ENCODE data around the gene PLEKHA1. TPM values are rescaled to one million over a fixed set of nuclear protein-coding genes. Genes with fewer than 3 reads are reported as not detected.

Gene PLEKHA1
- total RNA-seq, 1 experiment from 2014 or later: 30.6 TPM

GRCh38 chr10:122354383-122354782 lies 20.1 kb upstream of the PLEKHA1 start:
- ChIA-PET POLR2A (no interaction called here), RAD21 (ENCODE audit: low non-redundant PET in 1 of 2, low total read pairs in 2 of 2, uncharacterized antibody in 2 of 2, unreplicated experiment in 2 of 2) (interaction anchor here in 1 of 2 experiments (0.7 kb wide), 1 partner anchor 81 kb away, joined by 7 read pairs; no protein-coding TSS in a partner anchor), CTCF (no interaction called here)
- H3K36me3 ChIP-seq (ENCODE audit: control insufficient read depth in 1 of 2, insufficient read depth in 2 of 2, low read length in 2 of 2): no peaks in the 10 kb centered on the region
- DNase-seq (ENCODE audit: low read depth, low spot score) (no peak), ATAC-seq (no peak)
- H4K20me1 ChIP-seq (ENCODE audit: insufficient read depth): no peaks in the 10 kb centered on the region
- H3K27me3 ChIP-seq (ENCODE audit: insufficient read depth, low read length): no peaks in the 10 kb centered on the region
- H3K9me2 ChIP-seq (ENCODE audit: insufficient read depth): no peaks in the 10 kb centered on the region
- H3K79me2 ChIP-seq (ENCODE audit: insufficient read depth, low read length): no peaks in the 10 kb centered on the region
- H2AFZ ChIP-seq (ENCODE audit: low read depth, low read length, poor library complexity, severe bottlenecking): no peak overlapping the region
- H3K4me2 ChIP-seq (ENCODE audit: low read length): no peak overlapping the region
- TF ChIP-seq CBX3 (IDR thresholded peaks at IDR 0.05; ENCODE audit: low read depth) (no peak), EZH2phosphoT487 (IDR thresholded peaks at IDR 0.05; ENCODE audit: borderline replicate concordance) (no peak), TCF7L2 (IDR thresholded peaks at IDR 0.05; ENCODE audit: borderline replicate concordance, extremely low read depth, insufficient read depth, insufficient read length) (no peak), POLR2AphosphoS5 (IDR thresholded peaks at IDR 0.05; ENCODE audit: low read depth, low read length) (no peak)
- intact Hi-C loops (cut with micrococcal nuclease): no loop called here
- no TSS peak for BruUV-seq (replicated peaks)
- no peak overlapping the region for H3K4me3 ChIP-seq (replicated peaks in 1 of 2; ENCODE audit: low read depth in 1 of 2, low read length in 2 of 2)
- H3K27ac ChIP-seq (ENCODE audit: low read depth, low read length): no peak overlapping the region
- H3K9ac ChIP-seq (ENCODE audit: low read length): no peak overlapping the region
- H3K9me3 ChIP-seq (ENCODE audit: control insufficient read depth in 1 of 2, insufficient read depth in 1 of 2, low read depth in 1 of 2, low read length in 2 of 2): no peaks in the 10 kb centered on the region
- H3K4me1 ChIP-seq (ENCODE audit: control insufficient read depth in 1 of 2, insufficient read depth in 2 of 2, low read length in 2 of 2): no peaks in the 10 kb centered on the region

- no peaks in the 10 kb centered on the region for H3K9me3 ChIP-seq (ENCODE audit: control insufficient read depth in 1 of 2, insufficient read depth in 1 of 2, low read depth in 1 of 2, low read length in 2 of 2)
- CTCF ChIA-PET: no interaction called here
- intact Hi-C loops (cut with micrococcal nuclease): no loop called here
Measured at GRCh38 chr10:122357685-122358084, 16.8 kb upstream of the PLEKHA1 start.

More at GRCh38 chr10:122357685-122358084, 16.8 kb upstream of the PLEKHA1 start:
- Histone ChIP-seq H3K9ac (ENCODE audit: low read length) (no peak overlapping the region), H3K4me1 (ENCODE audit: control insufficient read depth in 1 of 2, insufficient read depth in 2 of 2, low read length in 2 of 2) (no peaks in the 10 kb centered on the region), H3K4me2 (ENCODE audit: low read length) (no peak overlapping the region), H3K27me3 (ENCODE audit: insufficient read depth, low read length) (no peaks in the 10 kb centered on the region), H3K9me2 (ENCODE audit: insufficient read depth) (no peaks in the 10 kb centered on the region), H3K27ac (ENCODE audit: low read depth, low read length) (no peak overlapping the region), H3K36me3 (ENCODE audit: control insufficient read depth in 1 of 2, insufficient read depth in 2 of 2, low read length in 2 of 2) (no peaks in the 10 kb centered on the region), H3K4me3 (replicated peaks in 1 of 2; ENCODE audit: low read depth in 1 of 2, low read length in 2 of 2) (no peak overlapping the region), H4K20me1 (ENCODE audit: insufficient read depth) (no peaks in the 10 kb centered on the region), H3K79me2 (ENCODE audit: insufficient read depth, low read length) (no peaks in the 10 kb centered on the region), H2AFZ (ENCODE audit: low read depth, low read length, poor library complexity, severe bottlenecking) (no peak overlapping the region)
- no peak for DNase-seq (ENCODE audit: low read depth, low spot score)
- ATAC-seq: no peak
- no peak for TF ChIP-seq EZH2 (IDR thresholded peaks at IDR 0.05)
- no TSS peak for BruUV-seq (replicated peaks)
- ChIA-PET POLR2A (interaction anchor here (1.2 kb wide), 1 partner anchor 17 kb away, joined by 3 read pairs; no protein-coding TSS in a partner anchor), RAD21 (ENCODE audit: low non-redundant PET in 1 of 2, low total read pairs in 2 of 2, uncharacterized antibody in 2 of 2, unreplicated experiment in 2 of 2) (no interaction called here)
